ENCODE results near the gene STIMATE.

The STIMATE gene

GRCh38 chr3:52839892-52840545, 57.3 kb downstream of the STIMATE start:
- Histone ChIP-seq H3K9me3 (ENCODE audit: control insufficient read depth in 1 of 2, low read length in 2 of 2) (no peaks in the 10 kb centered on the region), H3K4me1 (ENCODE audit: control insufficient read depth in 1 of 2, insufficient read depth in 2 of 2, low read length in 2 of 2) (peaks cover 9 to 41% of the 10 kb centered on the region in 2 donors), H3K27ac (ENCODE audit: low read length) (no peak overlapping the region), H3K4me3 (ENCODE audit: low read depth in 1 of 2, low read length in 2 of 2) (no peak overlapping the region), H3K27me3 (ENCODE audit: low read depth, low read length) (no peaks in the 10 kb centered on the region), H3K36me3 (ENCODE audit: control insufficient read depth in 1 of 2, insufficient read depth in 2 of 2, low read length in 2 of 2) (peaks cover 3 to 47% of the 10 kb centered on the region in 2 donors)

GRCh38 chr3:52839268-52839575, 58.1 kb downstream of the STIMATE start:
- Histone ChIP-seq H3K36me3 (ENCODE audit: control insufficient read depth in 1 of 2, insufficient read depth in 2 of 2, low read length in 2 of 2) (peaks cover 3 to 47% of the 10 kb centered on the region in 2 donors), H3K9me3 (ENCODE audit: control insufficient read depth in 1 of 2, low read length in 2 of 2) (no peaks in the 10 kb centered on the region), H3K27me3 (ENCODE audit: low read depth, low read length) (no peaks in the 10 kb centered on the region), H3K4me1 (ENCODE audit: control insufficient read depth in 1 of 2, insufficient read depth in 2 of 2, low read length in 2 of 2) (peaks cover 3 to 40% of the 10 kb centered on the region in 2 donors), H3K27ac (ENCODE audit: low read length) (no peak overlapping the region), H3K4me3 (ENCODE audit: low read depth in 1 of 2, low read length in 2 of 2) (no peak overlapping the region)

GRCh38 chr3:52838561-52839267, 58.6 kb downstream of the STIMATE start:
- Histone ChIP-seq H3K27ac (ENCODE audit: low read length) (no peak overlapping the region), H3K36me3 (ENCODE audit: control insufficient read depth in 1 of 2, insufficient read depth in 2 of 2, low read length in 2 of 2) (peaks cover 3 to 47% of the 10 kb centered on the region in 2 donors)

GRCh38 chr3:52836986-52837385, 60.4 kb downstream of the STIMATE start:
- H3K36me3 ChIP-seq (ENCODE audit: control insufficient read depth in 1 of 2, insufficient read depth in 2 of 2, low read length in 2 of 2), result peaks cover 0 to 48% of the 10 kb centered on the region in 2 donors
- H3K4me1 ChIP-seq (ENCODE audit: control insufficient read depth in 1 of 2, insufficient read depth in 2 of 2, low read length in 2 of 2), result peaks cover 0 to 19% of the 10 kb centered on the region in 2 donors
- no peak overlapping the region for H3K4me3 ChIP-seq (ENCODE audit: low read depth in 1 of 2, low read length in 2 of 2)
- H3K9me3 ChIP-seq (ENCODE audit: control insufficient read depth in 1 of 2, low read length in 2 of 2), result no peaks in the 10 kb centered on the region
- no peaks in the 10 kb centered on the region for H3K27me3 ChIP-seq (ENCODE audit: low read depth, low read length)
- H3K27ac ChIP-seq (ENCODE audit: low read length), result no peak overlapping the region

More at GRCh38 chr3:52838561-52839267, 58.6 kb downstream of the STIMATE start:
- no peaks in the 10 kb centered on the region for H3K27me3 ChIP-seq (ENCODE audit: low read depth, low read length)
- peaks cover 0 to 36% of the 10 kb centered on the region in 2 donors for H3K4me1 ChIP-seq (ENCODE audit: control insufficient read depth in 1 of 2, insufficient read depth in 2 of 2, low read length in 2 of 2)
- no peak overlapping the region for H3K4me3 ChIP-seq (ENCODE audit: low read depth in 1 of 2, low read length in 2 of 2)
- H3K9me3 ChIP-seq (ENCODE audit: control insufficient read depth in 1 of 2, low read length in 2 of 2), result no peaks in the 10 kb centered on the region

GRCh38 chr3:52836471-52836845, 60.9 kb downstream of the STIMATE start:
- no peaks in the 10 kb centered on the region for H3K9me3 ChIP-seq (ENCODE audit: control insufficient read depth in 1 of 2, low read length in 2 of 2)
- peaks cover 0 to 18% of the 10 kb centered on the region in 2 donors for H3K4me1 ChIP-seq (ENCODE audit: control insufficient read depth in 1 of 2, insufficient read depth in 2 of 2, low read length in 2 of 2)
- H3K36me3 ChIP-seq (ENCODE audit: control insufficient read depth in 1 of 2, insufficient read depth in 2 of 2, low read length in 2 of 2), result peaks cover 0 to 44% of the 10 kb centered on the region in 2 donors
- H3K27ac ChIP-seq (ENCODE audit: low read length), result no peak overlapping the region
- no peaks in the 10 kb centered on the region for H3K27me3 ChIP-seq (ENCODE audit: low read depth, low read length)
- no peak overlapping the region for H3K4me3 ChIP-seq (ENCODE audit: low read depth in 1 of 2, low read length in 2 of 2)

- no peaks in the 10 kb centered on the region for H3K27me3 ChIP-seq (ENCODE audit: low read depth, low read length)
- H3K36me3 ChIP-seq (ENCODE audit: control insufficient read depth in 1 of 2, insufficient read depth in 2 of 2, low read length in 2 of 2), result peaks cover 0 to 38% of the 10 kb centered on the region in 2 donors
- H3K27ac ChIP-seq (ENCODE audit: low read length), result no peak overlapping the region
- no peak overlapping the region for H3K4me3 ChIP-seq (ENCODE audit: low read depth in 1 of 2, low read length in 2 of 2)
- peaks cover 0 to 18% of the 10 kb centered on the region in 2 donors for H3K4me1 ChIP-seq (ENCODE audit: control insufficient read depth in 1 of 2, insufficient read depth in 2 of 2, low read length in 2 of 2)
- H3K9me3 ChIP-seq (ENCODE audit: control insufficient read depth in 1 of 2, low read length in 2 of 2), result no peaks in the 10 kb centered on the region
These were observed 61.4 kb downstream of the STIMATE start for GRCh38 chr3:52835766-52836470.

GRCh38 chr3:52834871-52835501, 62.4 kb downstream of the STIMATE start, which contains the start of gene MUSTN1:
Gene MUSTN1, minus strand, starts transcription at chr3:52835019. Its CDS starts 71 bp downstream, at chr3:52834948.
- H3K4me1 ChIP-seq (ENCODE audit: control insufficient read depth in 1 of 2, insufficient read depth in 2 of 2, low read length in 2 of 2), result peaks cover 0 to 18% of the 10 kb centered on the region in 2 donors
- peak within 1 kb of the TSS; percentile 13 to 16 for H3K4me3 ChIP-seq (ENCODE audit: low read depth in 1 of 2, low read length in 2 of 2)
- peaks cover 0 to 32% of the 10 kb centered on the region in 2 donors for H3K36me3 ChIP-seq (ENCODE audit: control insufficient read depth in 1 of 2, insufficient read depth in 2 of 2, low read length in 2 of 2)
- no peaks in the 10 kb centered on the region for H3K27me3 ChIP-seq (ENCODE audit: low read depth, low read length)
- no peak within 1 kb of the TSS for H3K27ac ChIP-seq (ENCODE audit: low read length)
- H3K9me3 ChIP-seq (ENCODE audit: control insufficient read depth in 1 of 2, low read length in 2 of 2), result no peaks in the 10 kb centered on the region

GRCh38 chr3:52833202-52833601, 64.1 kb downstream of the STIMATE start:
- H3K27ac ChIP-seq (ENCODE audit: low read length), result no peak overlapping the region
- H3K27me3 ChIP-seq (ENCODE audit: low read depth, low read length), result no peaks in the 10 kb centered on the region
- H3K36me3 ChIP-seq (ENCODE audit: control insufficient read depth in 1 of 2, insufficient read depth in 2 of 2, low read length in 2 of 2), result peaks cover 0 to 25% of the 10 kb centered on the region in 2 donors
- H3K4me1 ChIP-seq (ENCODE audit: control insufficient read depth in 1 of 2, insufficient read depth in 2 of 2, low read length in 2 of 2), result peaks cover 0 to 18% of the 10 kb centered on the region in 2 donors
- H3K4me3 ChIP-seq (ENCODE audit: low read depth in 1 of 2, low read length in 2 of 2), result no peak overlapping the region
- H3K9me3 ChIP-seq (ENCODE audit: control insufficient read depth in 1 of 2, low read length in 2 of 2), result no peaks in the 10 kb centered on the region

- Histone ChIP-seq H3K9me3 (ENCODE audit: control insufficient read depth in 1 of 2, low read length in 2 of 2) (no peaks in the 10 kb centered on the region), H3K27me3 (ENCODE audit: low read depth, low read length) (no peaks in the 10 kb centered on the region), H3K27ac (ENCODE audit: low read length) (no peak overlapping the region), H3K4me1 (ENCODE audit: control insufficient read depth in 1 of 2, insufficient read depth in 2 of 2, low read length in 2 of 2) (peaks cover 0 to 18% of the 10 kb centered on the region in 2 donors), H3K4me3 (ENCODE audit: low read depth in 1 of 2, low read length in 2 of 2) (no peak overlapping the region), H3K36me3 (ENCODE audit: control insufficient read depth in 1 of 2, insufficient read depth in 2 of 2, low read length in 2 of 2) (peaks cover 0 to 12% of the 10 kb centered on the region in 2 donors)
These were observed 65.6 kb downstream of the STIMATE start for GRCh38 chr3:52831500-52832301.

GRCh38 chr3:52830535-52831258, 66.7 kb downstream of the STIMATE start, which contains the start of gene ITIH4:
Gene ITIH4, minus strand, starts transcription at chr3:52830672. Its CDS starts 30 bp downstream, at chr3:52830642.
- Histone ChIP-seq H3K27me3 (ENCODE audit: low read depth, low read length) (no peaks in the 10 kb centered on the region), H3K27ac (ENCODE audit: low read length) (no peak within 1 kb of the TSS), H3K9me3 (ENCODE audit: control insufficient read depth in 1 of 2, low read length in 2 of 2) (no peaks in the 10 kb centered on the region), H3K4me3 (ENCODE audit: low read depth in 1 of 2, low read length in 2 of 2) (no peak within 1 kb of the TSS), H3K36me3 (ENCODE audit: control insufficient read depth in 1 of 2, insufficient read depth in 2 of 2, low read length in 2 of 2) (peaks cover 0 to 9% of the 10 kb centered on the region in 2 donors), H3K4me1 (ENCODE audit: control insufficient read depth in 1 of 2, insufficient read depth in 2 of 2, low read length in 2 of 2) (peaks cover 0 to 15% of the 10 kb centered on the region in 2 donors)

All from muscle layer of duodenum (tissue), 2 donors.